Osteoblast (primary cell): ENCODE measurements around the gene CAMK4. TPM values are rescaled to one million over a fixed set of nuclear protein-coding genes. Genes with fewer than 3 reads are reported as not detected.

ENCODE experiments used
- DNase-seq: peaks from one replicate; pipeline ENCODE4 v3.0.0; 2011; ENCODE audit warnings: low spot score, mixed read lengths; ENCODE audit not compliant: insufficient read length; ENCODE audit errors: missing footprints
- H2AFZ ChIP-seq: 2 replicates; pipeline ENCODE4 v1.6.0; 2011; ENCODE audit warnings: mild to moderate bottlenecking, low read length
- H3K27ac ChIP-seq: 2 replicates; pipeline ENCODE4 v1.5.1; 2011; ENCODE audit warnings: mild to moderate bottlenecking, low read depth, low read length, moderate library complexity
- H3K27me3 ChIP-seq: 2 replicates; pipeline ENCODE4 v1.6.0; 2012; ENCODE audit warnings: mild to moderate bottlenecking, control low read depth, inconsistent platforms, low read length, moderate library complexity; ENCODE audit not compliant: insufficient read depth
- H3K36me3 ChIP-seq: 2 replicates; pipeline ENCODE4 v1.5.1; 2011; ENCODE audit warnings: mild to moderate bottlenecking, low read length, control low read depth, moderate library complexity; ENCODE audit not compliant: insufficient read depth
- H3K4me1 ChIP-seq: 2 replicates; pipeline ENCODE4 v1.5.1; 2011; ENCODE audit warnings: mild to moderate bottlenecking, low read length, control low read depth, moderate library complexity; ENCODE audit not compliant: insufficient read depth
- H3K4me2 ChIP-seq: 2 replicates; pipeline ENCODE4 v1.6.0; 2011; ENCODE audit warnings: mild to moderate bottlenecking, low read length; ENCODE audit not compliant: insufficient read depth
- H3K4me3 ChIP-seq: fragments of 200-600 bp; sonication (generic); 3 replicates; pipeline ENCODE4 v1.5.1; 2012; ENCODE audit warnings: mild to moderate bottlenecking, low read length, inconsistent platforms; ENCODE audit not compliant: insufficient read depth
- H3K79me2 ChIP-seq: 2 replicates; pipeline ENCODE4 v1.6.0; 2012; ENCODE audit warnings: mild to moderate bottlenecking, low read length, control low read depth, inconsistent platforms; ENCODE audit not compliant: insufficient read depth
- H3K9me3 ChIP-seq: 2 replicates; pipeline ENCODE4 v1.5.1; 2011; ENCODE audit warnings: low read depth, low read length, control low read depth
- H4K20me1 ChIP-seq: 2 replicates; pipeline ENCODE4 v1.6.0; 2012; ENCODE audit warnings: mild to moderate bottlenecking, low read length, control low read depth; ENCODE audit not compliant: insufficient read depth
- CTCF ChIP-seq: IDR thresholded peaks from 2 replicates; pipeline ENCODE4 v1.5.1; 2011; ENCODE audit warnings: mild to moderate bottlenecking, low read depth, low read length, moderate library complexity; ENCODE audit errors: extremely low read depth
- total RNA-seq: library from RNA; depleted of rRNA; stranded (reverse); fragments of >200 nt; gene quantifications from 2 replicates; pipeline ENCODE4 v1.2.3, GENCODE V29; 2012

The CAMK4 gene
- total RNA-seq, 1 donor, result 0.72 TPM

- no peaks in the 10 kb centered on the region for H3K79me2 ChIP-seq
Measured at GRCh38 chr5:111310711-111311620, 86.8 kb downstream of the CAMK4 start.

GRCh38 chr5:111311666-111312065 is 87.5 kb downstream of the CAMK4 start:
- no peak overlapping the region for H2AFZ ChIP-seq
- no peaks in the 10 kb centered on the region for H3K9me3 ChIP-seq
- H3K4me3 ChIP-seq, result no peak overlapping the region
- no peak for DNase-seq
- no peaks in the 10 kb centered on the region for H3K4me1 ChIP-seq
- no peak overlapping the region for H3K27ac ChIP-seq
- no peaks in the 10 kb centered on the region for H3K79me2 ChIP-seq
- TF ChIP-seq CTCF, result no peak
- no peaks in the 10 kb centered on the region for H3K27me3 ChIP-seq
- H4K20me1 ChIP-seq, result no peaks in the 10 kb centered on the region
- no peak overlapping the region for H3K4me2 ChIP-seq
- H3K36me3 ChIP-seq, result no peaks in the 10 kb centered on the region

More at GRCh38 chr5:111310711-111311620, 86.8 kb downstream of the CAMK4 start:
- Histone ChIP-seq H3K27ac (no peak overlapping the region), H3K36me3 (no peaks in the 10 kb centered on the region), H3K4me1 (no peaks in the 10 kb centered on the region), H3K27me3 (no peaks in the 10 kb centered on the region), H3K9me3 (no peaks in the 10 kb centered on the region), H3K4me2 (no peak overlapping the region), H4K20me1 (no peaks in the 10 kb centered on the region), H2AFZ (no peak overlapping the region), H3K4me3 (no peak overlapping the region)
- TF ChIP-seq CTCF, result no peak
- DNase-seq, result no peak

- no peaks in the 10 kb centered on the region for H3K27me3 ChIP-seq
- no peak overlapping the region for H3K4me3 ChIP-seq
- no peak for TF ChIP-seq CTCF
- H3K36me3 ChIP-seq, result no peaks in the 10 kb centered on the region
- H2AFZ ChIP-seq, result no peak overlapping the region
- H4K20me1 ChIP-seq, result no peaks in the 10 kb centered on the region
- no peaks in the 10 kb centered on the region for H3K4me1 ChIP-seq
- H3K27ac ChIP-seq, result no peak overlapping the region
- no peaks in the 10 kb centered on the region for H3K9me3 ChIP-seq
- no peaks in the 10 kb centered on the region for H3K79me2 ChIP-seq
- no peak overlapping the region for H3K4me2 ChIP-seq
- no peak for DNase-seq
Measured at GRCh38 chr5:111313017-111313724, 89.0 kb downstream of the CAMK4 start.

- H3K9me3 ChIP-seq, result no peaks in the 10 kb centered on the region
- H3K4me3 ChIP-seq, result no peak overlapping the region
- H3K27me3 ChIP-seq, result no peaks in the 10 kb centered on the region
- no peak for TF ChIP-seq CTCF
- H3K27ac ChIP-seq, result no peak overlapping the region
- DNase-seq, result no peak
- no peaks in the 10 kb centered on the region for H4K20me1 ChIP-seq
- no peak overlapping the region for H2AFZ ChIP-seq
- H3K79me2 ChIP-seq, result no peaks in the 10 kb centered on the region
- H3K4me1 ChIP-seq, result no peaks in the 10 kb centered on the region
- no peak overlapping the region for H3K4me2 ChIP-seq
- H3K36me3 ChIP-seq, result no peaks in the 10 kb centered on the region
Measured at GRCh38 chr5:111320953-111321352, 96.8 kb downstream of the CAMK4 start.
